ENCODE results near the gene PRSS2. TPM values are rescaled to one million over a fixed set of nuclear protein-coding genes. Genes with fewer than 3 reads are reported as not detected.
A peak's percentile ranks its signal among the peaks of the same experiment; 100 is the strongest.

PRSS2 gene
- polyA plus RNA-seq, 1 donor (not counting 4 experiments of a cell fraction or from before 2014, with no cell fraction given): not detected

DNA sequence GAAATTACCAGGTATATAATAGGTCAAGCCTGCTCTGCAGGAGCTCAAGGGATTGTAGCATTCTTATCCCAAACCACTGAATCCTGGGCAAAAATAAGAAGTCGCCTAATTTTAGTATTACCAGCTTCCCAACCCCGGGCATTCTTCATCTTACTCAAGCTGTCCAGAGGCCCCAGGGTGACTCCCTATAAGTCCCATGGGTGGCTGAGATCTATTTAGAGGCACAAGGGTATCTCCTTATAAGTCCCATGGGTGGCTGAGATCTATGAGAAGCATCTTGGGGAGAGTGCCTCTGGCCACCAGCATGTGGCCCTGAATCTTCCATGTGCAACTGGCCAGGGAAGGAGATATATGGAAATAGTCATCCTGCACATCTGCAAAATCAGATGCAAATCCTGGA lies 38.9 kb downstream of the PRSS2 start:
- Histone ChIP-seq H3K9ac (ENCODE audit: control insufficient read depth, extremely low read depth, insufficient read depth, low read length) (no peak overlapping the region), H3K4me2 (ENCODE audit: control insufficient read depth, extremely low read depth, insufficient read depth, low read depth, low read length) (no peak overlapping the region), H3K79me2 (ENCODE audit: control insufficient read depth, insufficient read depth, low read length) (no peaks in the 10 kb centered on the region), H3K27ac (ENCODE audit: control insufficient read depth, insufficient read depth, low read length) (no peak overlapping the region), H3K4me1 (ENCODE audit: control insufficient read depth, extremely low read depth, insufficient read depth, low read length) (no peaks in the 10 kb centered on the region), H3K9me3 (ENCODE audit: control insufficient read depth, low read depth, low read length) (no peaks in the 10 kb centered on the region), H4K20me1 (ENCODE audit: control insufficient read depth, extremely low read depth, insufficient read depth, low read length) (no peaks in the 10 kb centered on the region), H2AFZ (ENCODE audit: control insufficient read depth, low read length) (no peak overlapping the region), H3K36me3 (ENCODE audit: control insufficient read depth in 2 of 2, extremely low read depth in 1 of 2, insufficient read depth in 2 of 2, low read length in 2 of 2) (no peaks in the 10 kb centered on the region), H3K4me3 (ENCODE audit: control insufficient read depth in 2 of 3, extremely low read depth in 1 of 3, insufficient read depth in 2 of 3, low read depth in 1 of 3, low read length in 3 of 3) (no peak overlapping the region), H3K27me3 (ENCODE audit: control insufficient read depth, extremely low read depth, insufficient read depth, low read length) (no peaks in the 10 kb centered on the region), H3K9me1 (ENCODE audit: control insufficient read depth, extremely low read depth, insufficient read depth, low read length) (no peaks in the 10 kb centered on the region)
- FAIRE-seq: no peak
- TF ChIP-seq, protein P1, sequence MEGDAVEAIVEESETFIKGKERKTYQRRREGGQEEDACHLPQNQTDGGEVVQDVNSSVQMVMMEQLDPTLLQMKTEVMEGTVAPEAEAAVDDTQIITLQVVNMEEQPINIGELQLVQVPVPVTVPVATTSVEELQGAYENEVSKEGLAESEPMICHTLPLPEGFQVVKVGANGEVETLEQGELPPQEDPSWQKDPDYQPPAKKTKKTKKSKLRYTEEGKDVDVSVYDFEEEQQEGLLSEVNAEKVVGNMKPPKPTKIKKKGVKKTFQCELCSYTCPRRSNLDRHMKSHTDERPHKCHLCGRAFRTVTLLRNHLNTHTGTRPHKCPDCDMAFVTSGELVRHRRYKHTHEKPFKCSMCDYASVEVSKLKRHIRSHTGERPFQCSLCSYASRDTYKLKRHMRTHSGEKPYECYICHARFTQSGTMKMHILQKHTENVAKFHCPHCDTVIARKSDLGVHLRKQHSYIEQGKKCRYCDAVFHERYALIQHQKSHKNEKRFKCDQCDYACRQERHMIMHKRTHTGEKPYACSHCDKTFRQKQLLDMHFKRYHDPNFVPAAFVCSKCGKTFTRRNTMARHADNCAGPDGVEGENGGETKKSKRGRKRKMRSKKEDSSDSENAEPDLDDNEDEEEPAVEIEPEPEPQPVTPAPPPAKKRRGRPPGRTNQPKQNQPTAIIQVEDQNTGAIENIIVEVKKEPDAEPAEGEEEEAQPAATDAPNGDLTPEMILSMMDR (optimal IDR thresholded peaks at IDR 0.05 in 1 of 3, IDR thresholded peaks at IDR 0.05 in 1 of 3, conservative IDR thresholded peaks at IDR 0.05 in 1 of 3; ENCODE audit: extremely low read depth in 1 of 3, insufficient read depth in 2 of 3, low read length in 3 of 3): no peak
- TF ChIP-seq EZH2 (IDR thresholded peaks at IDR 0.05; ENCODE audit: low read length): no peak
- dilution Hi-C loops (cut with MboI; ENCODE audit: extremely low pct_ligation_motif_present, low sequenced_read_pairs): loop anchor here (25.0 kb wide), 1 partner anchor 403 kb away; the partner anchor contains the start of gene TAS2R40
- DNase-seq (ENCODE audit: low read depth, low spot score): no peak

DNA sequence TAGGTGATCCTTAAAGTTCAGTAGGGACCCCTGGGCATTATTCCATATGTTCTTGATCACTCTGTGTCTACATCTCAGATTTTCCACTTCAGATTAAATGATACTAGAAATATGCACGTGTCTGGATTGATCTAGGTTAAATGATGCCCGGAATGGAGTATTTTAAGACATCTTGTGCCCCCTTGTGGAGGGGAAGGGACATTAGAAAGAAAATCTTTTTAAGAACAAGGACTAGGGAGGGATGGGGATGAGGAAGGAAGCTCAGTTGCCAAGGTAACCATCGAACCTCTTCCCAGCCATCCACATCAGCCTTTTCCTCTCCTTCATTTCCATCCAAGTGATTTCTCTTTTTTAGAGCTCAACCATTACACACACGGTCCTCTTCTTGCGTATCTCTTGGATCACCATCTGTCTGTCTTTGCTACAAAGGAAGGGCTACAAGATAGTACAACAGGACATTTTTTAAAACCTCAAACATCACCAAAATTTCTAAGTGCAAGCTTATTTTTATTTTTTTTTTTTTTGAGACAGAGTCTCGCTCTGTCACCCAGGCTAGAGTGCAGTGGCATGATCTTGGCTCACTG lies 40.5 kb downstream of the PRSS2 start:
- dilution Hi-C loops (cut with MboI; ENCODE audit: extremely low pct_ligation_motif_present, low sequenced_read_pairs): loop anchor here (25.0 kb wide), 1 partner anchor 401 kb away; the partner anchor contains the start of gene TAS2R40
- Histone ChIP-seq H2AFZ (ENCODE audit: control insufficient read depth, low read length) (no peak overlapping the region), H3K4me1 (ENCODE audit: control insufficient read depth, extremely low read depth, insufficient read depth, low read length) (no peaks in the 10 kb centered on the region), H3K9me3 (ENCODE audit: control insufficient read depth, low read depth, low read length) (no peaks in the 10 kb centered on the region), H3K9ac (ENCODE audit: control insufficient read depth, extremely low read depth, insufficient read depth, low read length) (no peak overlapping the region), H4K20me1 (ENCODE audit: control insufficient read depth, extremely low read depth, insufficient read depth, low read length) (no peaks in the 10 kb centered on the region), H3K4me3 (ENCODE audit: control insufficient read depth in 2 of 3, extremely low read depth in 1 of 3, insufficient read depth in 2 of 3, low read depth in 1 of 3, low read length in 3 of 3) (no peak overlapping the region), H3K4me2 (ENCODE audit: control insufficient read depth, extremely low read depth, insufficient read depth, low read depth, low read length) (no peak overlapping the region), H3K27me3 (ENCODE audit: control insufficient read depth, extremely low read depth, insufficient read depth, low read length) (peaks cover 3% of the 10 kb centered on the region), H3K9me1 (ENCODE audit: control insufficient read depth, extremely low read depth, insufficient read depth, low read length) (no peaks in the 10 kb centered on the region), H3K27ac (ENCODE audit: control insufficient read depth, insufficient read depth, low read length) (no peak overlapping the region), H3K36me3 (ENCODE audit: control insufficient read depth in 2 of 2, extremely low read depth in 1 of 2, insufficient read depth in 2 of 2, low read length in 2 of 2) (no peaks in the 10 kb centered on the region), H3K79me2 (ENCODE audit: control insufficient read depth, insufficient read depth, low read length) (no peaks in the 10 kb centered on the region)
- FAIRE-seq: no peak
- no peak for DNase-seq (ENCODE audit: low read depth, low spot score)
- TF ChIP-seq EZH2 (IDR thresholded peaks at IDR 0.05; ENCODE audit: low read length): no peak
- TF ChIP-seq, protein P1 (optimal IDR thresholded peaks at IDR 0.05 in 1 of 3, IDR thresholded peaks at IDR 0.05 in 1 of 3, conservative IDR thresholded peaks at IDR 0.05 in 1 of 3; ENCODE audit: extremely low read depth in 1 of 3, insufficient read depth in 2 of 3, low read length in 3 of 3): peak; percentile 34 to 59 (median 44)

Measured in keratinocyte (primary cell).